ENCODE measurements around the gene TAB3. TPM values are rescaled to one million over a fixed set of nuclear protein-coding genes. Genes with fewer than 3 reads are reported as not detected.
"Not testable (repeated sequence)": the region's sequence is repeated elsewhere in the genome, so short reads cannot be mapped to it uniquely, and the experiment has no call there.

TAB3 gene
- total RNA-seq, 1 donor from 2014 or later, result 5.4 TPM

GRCh38 chrX:30816079-30816478, 73.0 kb downstream of the TAB3 start:
- DNase-seq (ENCODE audit: low read depth in 2 of 2), result no peak

- no peak for DNase-seq (ENCODE audit: low read depth in 2 of 2)
These were observed 74.1 kb downstream of the TAB3 start for GRCh38 chrX:30814978-30815377.

GRCh38 chrX:30812326-30812725, 76.7 kb downstream of the TAB3 start:
- DNase-seq (ENCODE audit: low read depth in 2 of 2), result no peak

- no peak for DNase-seq (ENCODE audit: low read depth in 2 of 2)
These were observed 82.8 kb downstream of the TAB3 start for GRCh38 chrX:30806187-30806728.

GRCh38 chrX:30804462-30804861, 84.6 kb downstream of the TAB3 start:
- DNase-seq (ENCODE audit: low read depth in 2 of 2), result no peak

- DNase-seq (ENCODE audit: low read depth in 2 of 2), result no peak
These were observed 88.2 kb downstream of the TAB3 start for GRCh38 chrX:30800901-30801300.

GRCh38 chrX:30799327-30799726, 89.7 kb downstream of the TAB3 start:
- no peak for DNase-seq (ENCODE audit: low read depth in 2 of 2)

- DNase-seq (ENCODE audit: low read depth in 2 of 2), result no peak
These were observed 90.2 kb downstream of the TAB3 start for GRCh38 chrX:30798810-30799209.

GRCh38 chrX:30797301-30797700, 91.8 kb downstream of the TAB3 start:
- not testable (repeated sequence) for DNase-seq (ENCODE audit: low read depth in 2 of 2)

GRCh38 chrX:30795981-30796958, 92.8 kb downstream of the TAB3 start:
- no peak for DNase-seq (ENCODE audit: low read depth in 2 of 2)

GRCh38 chrX:30794497-30794896, 94.6 kb downstream of the TAB3 start:
- no peak for DNase-seq (ENCODE audit: low read depth in 2 of 2)

GRCh38 chrX:30793767-30794103, 95.3 kb downstream of the TAB3 start:
- DNase-seq (ENCODE audit: low read depth in 2 of 2), result no peak

- no peak for DNase-seq (ENCODE audit: low read depth in 2 of 2)
These were observed 95.8 kb downstream of the TAB3 start for GRCh38 chrX:30793075-30793766.

- DNase-seq (ENCODE audit: low read depth in 2 of 2), result no peak
These were observed 97.5 kb downstream of the TAB3 start for GRCh38 chrX:30791296-30792278.

- no peak for DNase-seq (ENCODE audit: low read depth in 2 of 2)
These were observed 102.0 kb downstream of the TAB3 start for GRCh38 chrX:30787012-30787411.

GRCh38 chrX:30786374-30786773, 102.7 kb downstream of the TAB3 start:
- DNase-seq (ENCODE audit: low read depth in 2 of 2), result no peak

GRCh38 chrX:30781711-30782444, 107.2 kb downstream of the TAB3 start:
- DNase-seq (ENCODE audit: low read depth in 2 of 2), result no peak

GRCh38 chrX:30779453-30780030, 109.5 kb downstream of the TAB3 start:
- DNase-seq (ENCODE audit: low read depth in 2 of 2), result no peak

GRCh38 chrX:30777575-30777974, 111.5 kb downstream of the TAB3 start:
- no peak for DNase-seq (ENCODE audit: low read depth in 2 of 2)

Data from lung microvascular endothelial cell (primary cell).